ENCODE results near the gene NYAP2.

DNA sequence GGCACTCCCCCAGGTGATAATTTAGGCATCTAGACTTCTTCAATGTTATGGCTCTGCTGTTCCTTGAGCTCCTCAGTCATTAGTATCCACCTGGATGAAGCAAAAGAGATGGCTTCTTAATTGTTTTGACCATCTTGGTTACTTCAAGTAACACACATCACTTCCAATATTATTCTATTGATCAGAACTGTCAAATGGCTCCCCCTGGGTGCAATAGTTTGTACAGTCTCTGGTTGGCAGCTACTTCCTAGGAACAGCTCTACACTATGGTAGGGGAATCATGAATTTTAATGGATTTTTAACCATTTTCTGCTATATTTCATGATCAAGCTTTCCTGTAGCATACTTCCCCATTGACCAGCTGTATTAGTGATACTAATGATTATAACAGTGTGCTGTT lies 157.0 kb downstream of the NYAP2 start:
- no peak for TF ChIP-seq TEAD4 (IDR thresholded peaks at IDR 0.05)
- no peak for TF ChIP-seq EP300 (IDR thresholded peaks at IDR 0.05; ENCODE audit: borderline replicate concordance)
- TF ChIP-seq, protein P1, sequence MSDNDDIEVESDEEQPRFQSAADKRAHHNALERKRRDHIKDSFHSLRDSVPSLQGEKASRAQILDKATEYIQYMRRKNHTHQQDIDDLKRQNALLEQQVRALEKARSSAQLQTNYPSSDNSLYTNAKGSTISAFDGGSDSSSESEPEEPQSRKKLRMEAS (IDR thresholded peaks at IDR 0.05) = no peak
- no peak for TF ChIP-seq ZBTB7A (IDR thresholded peaks at IDR 0.05; ENCODE audit: low read depth)
- TF ChIP-seq, protein P2, sequence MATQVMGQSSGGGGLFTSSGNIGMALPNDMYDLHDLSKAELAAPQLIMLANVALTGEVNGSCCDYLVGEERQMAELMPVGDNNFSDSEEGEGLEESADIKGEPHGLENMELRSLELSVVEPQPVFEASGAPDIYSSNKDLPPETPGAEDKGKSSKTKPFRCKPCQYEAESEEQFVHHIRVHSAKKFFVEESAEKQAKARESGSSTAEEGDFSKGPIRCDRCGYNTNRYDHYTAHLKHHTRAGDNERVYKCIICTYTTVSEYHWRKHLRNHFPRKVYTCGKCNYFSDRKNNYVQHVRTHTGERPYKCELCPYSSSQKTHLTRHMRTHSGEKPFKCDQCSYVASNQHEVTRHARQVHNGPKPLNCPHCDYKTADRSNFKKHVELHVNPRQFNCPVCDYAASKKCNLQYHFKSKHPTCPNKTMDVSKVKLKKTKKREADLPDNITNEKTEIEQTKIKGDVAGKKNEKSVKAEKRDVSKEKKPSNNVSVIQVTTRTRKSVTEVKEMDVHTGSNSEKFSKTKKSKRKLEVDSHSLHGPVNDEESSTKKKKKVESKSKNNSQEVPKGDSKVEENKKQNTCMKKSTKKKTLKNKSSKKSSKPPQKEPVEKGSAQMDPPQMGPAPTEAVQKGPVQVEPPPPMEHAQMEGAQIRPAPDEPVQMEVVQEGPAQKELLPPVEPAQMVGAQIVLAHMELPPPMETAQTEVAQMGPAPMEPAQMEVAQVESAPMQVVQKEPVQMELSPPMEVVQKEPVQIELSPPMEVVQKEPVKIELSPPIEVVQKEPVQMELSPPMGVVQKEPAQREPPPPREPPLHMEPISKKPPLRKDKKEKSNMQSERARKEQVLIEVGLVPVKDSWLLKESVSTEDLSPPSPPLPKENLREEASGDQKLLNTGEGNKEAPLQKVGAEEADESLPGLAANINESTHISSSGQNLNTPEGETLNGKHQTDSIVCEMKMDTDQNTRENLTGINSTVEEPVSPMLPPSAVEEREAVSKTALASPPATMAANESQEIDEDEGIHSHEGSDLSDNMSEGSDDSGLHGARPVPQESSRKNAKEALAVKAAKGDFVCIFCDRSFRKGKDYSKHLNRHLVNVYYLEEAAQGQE (IDR thresholded peaks at IDR 0.05; ENCODE audit: low read depth) = no peak
- peak; percentile 4; the same call in 1 of the 2 replicates for TF ChIP-seq RAD21 (IDR thresholded peaks at IDR 0.05; ENCODE audit: low read depth)
- no peak for TF ChIP-seq YY1 (IDR thresholded peaks at IDR 0.05; ENCODE audit: low read depth)
- no peak for TF ChIP-seq EGR1 (IDR thresholded peaks at IDR 0.05)
- no peak for TF ChIP-seq CEBPB (IDR thresholded peaks at IDR 0.05)
- no peak for TF ChIP-seq NFIC (IDR thresholded peaks at IDR 0.05)
- no peak for TF ChIP-seq CREB1 (IDR thresholded peaks at IDR 0.05; ENCODE audit: low read depth)
- TF ChIP-seq TCF12 (IDR thresholded peaks at IDR 0.05; ENCODE audit: low read depth) = no peak
- TF ChIP-seq, protein P3, sequence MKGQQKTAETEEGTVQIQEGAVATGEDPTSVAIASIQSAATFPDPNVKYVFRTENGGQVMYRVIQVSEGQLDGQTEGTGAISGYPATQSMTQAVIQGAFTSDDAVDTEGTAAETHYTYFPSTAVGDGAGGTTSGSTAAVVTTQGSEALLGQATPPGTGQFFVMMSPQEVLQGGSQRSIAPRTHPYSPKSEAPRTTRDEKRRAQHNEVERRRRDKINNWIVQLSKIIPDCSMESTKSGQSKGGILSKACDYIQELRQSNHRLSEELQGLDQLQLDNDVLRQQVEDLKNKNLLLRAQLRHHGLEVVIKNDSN (IDR thresholded peaks at IDR 0.05) = no peak
- no peak for TF ChIP-seq TAF1 (IDR thresholded peaks at IDR 0.05; ENCODE audit: low read depth)

All from Ishikawa (cell line).